ENCODE measurements around the gene FERMT3.

Gene FERMT3

DNA sequence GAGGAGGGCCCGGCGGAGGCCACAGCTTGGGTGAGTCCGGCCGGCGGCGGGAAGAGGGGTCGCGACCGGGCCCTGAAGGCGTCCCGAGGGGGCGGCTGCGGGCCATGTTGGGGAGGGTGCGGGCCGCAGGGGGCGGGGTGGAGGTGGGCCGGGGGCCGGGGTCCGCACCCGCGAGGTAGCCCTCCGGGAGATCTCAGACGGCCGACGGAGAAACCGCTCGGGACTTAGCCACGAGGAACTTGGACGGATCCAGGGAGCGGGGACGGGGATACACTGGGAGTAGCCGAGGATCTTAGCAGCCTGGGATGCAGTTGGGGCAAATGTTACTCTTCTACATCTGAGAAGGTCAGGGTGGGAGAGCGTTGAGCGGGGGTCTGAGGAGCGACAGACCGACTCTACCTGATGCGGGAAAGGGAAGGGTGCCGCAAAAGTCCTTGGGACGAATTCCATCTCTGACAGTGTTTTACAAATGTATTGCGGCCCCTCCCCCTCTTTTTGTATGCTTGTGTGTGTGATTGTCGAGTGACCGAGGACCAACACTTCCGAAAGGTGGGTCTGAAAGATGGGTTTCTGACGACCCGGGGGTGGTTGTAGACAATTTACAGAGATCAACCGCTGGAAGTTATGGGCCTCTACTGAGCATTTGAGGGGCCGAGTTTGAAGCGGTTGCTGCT lies 19.9 kb upstream of the FERMT3 start:
- peak; percentile 38 for DNase-seq (ENCODE audit: low read depth)

DNA sequence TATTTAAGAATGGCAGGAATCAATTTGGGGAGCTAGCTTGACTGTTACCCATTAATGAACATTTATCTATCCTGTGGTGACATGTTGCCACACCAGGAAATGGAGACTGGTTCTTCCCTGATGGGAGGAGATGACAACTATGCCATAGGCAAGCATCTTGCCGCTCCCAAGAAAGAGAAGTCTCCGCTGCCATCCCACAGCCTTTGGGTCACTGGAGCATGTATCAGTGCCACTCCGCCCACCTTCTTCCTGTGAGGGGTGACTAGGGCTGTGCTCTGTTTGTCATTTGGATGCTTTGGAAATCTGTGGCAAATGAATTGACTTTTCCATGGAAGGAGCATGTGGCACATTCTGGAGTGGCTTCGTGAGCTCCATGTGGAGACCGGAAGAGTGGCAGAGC lies 14.1 kb upstream of the FERMT3 start:
- DNase-seq (ENCODE audit: low read depth), result no peak

DNA sequence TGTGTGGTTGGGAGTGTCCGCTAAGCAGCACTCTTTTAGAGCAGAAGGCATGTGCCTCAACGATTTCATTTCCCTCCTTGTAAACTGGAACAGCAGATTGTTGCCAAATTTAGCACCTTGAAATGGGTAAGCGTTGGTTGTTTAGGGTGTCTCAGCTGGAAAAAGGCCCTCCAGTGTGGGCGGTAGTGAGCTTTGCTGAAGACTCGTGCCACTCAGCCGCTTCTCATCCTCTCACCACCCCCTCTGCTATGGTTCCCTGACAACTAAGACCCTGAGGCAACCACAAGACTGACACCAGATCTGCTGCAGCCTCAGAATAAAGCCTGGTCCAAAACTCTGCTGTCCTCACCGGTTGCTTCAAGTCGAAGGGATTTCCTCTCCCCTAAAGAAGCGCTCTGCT lies 9.9 kb upstream of the FERMT3 start:
- DNase-seq (ENCODE audit: low read depth), result no peak

DNA sequence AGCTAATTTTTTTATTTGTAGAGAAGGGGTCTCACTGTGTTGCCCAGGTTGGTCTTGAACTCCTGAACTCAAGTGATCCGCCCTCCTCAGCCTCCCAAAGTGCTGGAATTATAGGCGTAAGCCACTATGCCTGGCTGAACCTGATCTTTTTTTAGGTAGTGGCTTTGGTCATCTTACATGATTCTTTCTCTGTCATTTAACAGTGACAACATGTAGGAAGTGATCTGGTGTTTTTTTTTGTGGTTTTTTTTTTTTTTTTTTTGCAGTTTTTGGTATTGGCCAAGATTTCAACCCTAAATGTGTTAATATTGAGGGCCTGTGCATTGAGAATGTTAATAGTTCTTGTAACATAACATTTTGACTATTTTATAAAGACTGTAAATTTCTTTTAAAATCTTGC lies 8.0 kb upstream of the FERMT3 start:
- no peak for DNase-seq (ENCODE audit: low read depth)

DNA sequence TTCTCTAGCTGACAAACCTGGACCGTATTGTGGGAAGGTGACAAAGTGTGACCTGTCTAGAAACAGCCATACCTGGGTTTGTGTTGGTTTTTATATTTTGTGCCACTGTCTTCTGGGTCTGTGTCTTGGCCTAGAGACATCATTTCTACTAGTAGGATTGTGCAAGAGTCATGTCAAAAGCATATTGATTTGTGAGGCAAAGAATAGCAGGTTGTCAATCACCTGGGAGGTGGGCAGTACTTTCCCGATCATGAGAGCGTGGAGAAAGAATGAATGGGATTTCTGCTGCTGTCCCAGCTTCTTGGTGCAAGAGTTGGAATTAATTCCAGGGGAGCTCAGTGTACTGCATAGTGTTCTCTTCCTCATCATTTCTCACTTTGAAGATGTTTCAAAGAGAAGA lies 5.0 kb upstream of the FERMT3 start:
- DNase-seq (ENCODE audit: low read depth), result no peak

DNA sequence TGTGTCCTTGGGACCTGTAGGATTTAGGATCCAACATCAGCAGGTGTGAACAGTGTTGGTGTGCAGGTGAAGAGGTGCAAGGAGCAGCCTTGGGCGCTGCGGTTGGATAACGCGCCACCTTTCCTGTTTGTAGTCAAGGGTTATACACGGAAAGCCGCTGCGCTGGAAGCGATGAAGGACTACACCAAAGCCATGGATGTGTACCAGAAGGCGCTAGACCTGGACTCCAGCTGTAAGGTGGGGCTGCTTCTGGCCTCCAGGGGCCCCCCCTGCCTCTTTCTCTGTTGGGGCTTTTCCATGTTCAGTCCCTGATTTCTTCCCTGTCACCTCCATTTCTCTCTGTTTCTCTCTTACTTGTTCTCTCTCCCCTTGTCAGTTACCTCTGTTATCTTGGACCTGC lies 3.5 kb upstream of the FERMT3 start:
- no peak for DNase-seq (ENCODE audit: low read depth)

DNA sequence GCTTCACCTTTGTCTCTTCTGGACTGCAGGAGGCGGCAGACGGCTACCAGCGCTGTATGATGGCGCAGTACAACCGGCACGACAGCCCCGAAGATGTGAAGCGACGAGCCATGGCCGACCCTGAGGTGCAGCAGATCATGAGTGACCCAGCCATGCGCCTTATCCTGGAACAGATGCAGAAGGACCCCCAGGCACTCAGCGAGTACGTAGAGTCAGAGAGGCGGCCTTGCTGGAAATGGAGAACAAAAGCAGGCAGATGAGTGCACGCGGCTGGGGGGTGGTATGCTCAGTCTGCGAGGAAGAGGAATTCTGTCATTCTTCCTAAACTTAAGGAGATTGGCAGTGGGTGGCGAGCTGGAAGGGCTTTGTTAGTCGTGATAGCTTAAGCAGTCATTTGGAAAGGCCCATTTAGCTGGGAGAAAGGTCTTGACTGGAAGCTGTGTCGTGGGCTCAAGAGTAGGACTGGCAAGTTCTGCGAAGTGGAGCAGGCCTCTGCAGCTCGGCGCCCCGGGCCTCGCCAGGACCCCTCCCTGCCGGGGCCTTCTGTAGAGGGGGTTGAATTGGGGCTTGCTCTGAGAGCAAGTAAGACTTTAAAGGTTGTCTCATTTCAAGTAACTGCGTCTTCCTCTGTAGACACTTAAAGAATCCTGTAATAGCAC lies 3.0 kb upstream of the FERMT3 start:
- no peak for DNase-seq (ENCODE audit: low read depth)

DNA sequence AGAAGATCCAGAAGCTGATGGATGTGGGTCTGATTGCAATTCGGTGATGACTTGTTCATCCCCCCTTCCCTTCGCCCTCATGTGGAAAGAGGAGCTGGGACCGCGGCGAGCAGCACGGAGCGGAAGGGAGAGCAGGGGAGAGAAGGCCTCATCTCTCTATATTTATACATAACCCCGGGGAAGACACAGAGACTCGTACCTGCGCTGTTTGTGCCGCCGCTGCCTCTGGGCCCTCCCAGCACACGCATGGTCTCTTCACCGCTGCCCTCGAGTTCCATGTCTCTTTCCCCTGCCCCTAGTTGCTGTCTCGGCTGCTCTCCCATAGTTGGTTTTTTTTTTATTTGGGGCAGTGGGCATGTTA lies 2.5 kb upstream of the FERMT3 start:
- DNase-seq (ENCODE audit: low read depth), result no peak

DNA sequence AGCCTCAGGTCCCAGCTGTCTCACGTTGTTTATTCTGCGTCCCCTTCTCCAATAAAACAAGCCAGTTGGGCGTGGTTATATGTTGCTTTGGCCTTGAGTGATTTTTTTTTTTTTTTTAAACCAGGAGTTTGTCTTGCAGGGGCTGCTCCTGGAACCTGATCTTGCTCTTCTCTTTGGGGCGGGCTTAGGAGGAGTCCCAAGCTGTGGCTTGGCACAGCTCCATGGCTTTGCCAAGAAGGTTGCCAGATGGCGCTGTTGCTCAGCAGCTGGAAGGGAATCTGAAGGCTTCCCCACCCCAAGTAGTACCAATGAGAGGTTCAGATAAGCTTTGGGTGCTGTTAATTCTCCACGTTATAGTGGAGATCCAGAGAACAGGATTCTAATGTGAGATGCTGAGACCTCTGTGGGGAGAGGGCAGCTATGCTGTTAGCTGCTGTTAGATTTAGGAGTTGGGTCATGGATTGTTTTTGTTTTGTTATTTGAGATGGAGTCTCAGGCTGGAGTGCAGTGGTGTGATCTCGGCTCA lies 2.0 kb upstream of the FERMT3 start:
- peak; percentile 66 for DNase-seq (ENCODE audit: low read depth)

DNA sequence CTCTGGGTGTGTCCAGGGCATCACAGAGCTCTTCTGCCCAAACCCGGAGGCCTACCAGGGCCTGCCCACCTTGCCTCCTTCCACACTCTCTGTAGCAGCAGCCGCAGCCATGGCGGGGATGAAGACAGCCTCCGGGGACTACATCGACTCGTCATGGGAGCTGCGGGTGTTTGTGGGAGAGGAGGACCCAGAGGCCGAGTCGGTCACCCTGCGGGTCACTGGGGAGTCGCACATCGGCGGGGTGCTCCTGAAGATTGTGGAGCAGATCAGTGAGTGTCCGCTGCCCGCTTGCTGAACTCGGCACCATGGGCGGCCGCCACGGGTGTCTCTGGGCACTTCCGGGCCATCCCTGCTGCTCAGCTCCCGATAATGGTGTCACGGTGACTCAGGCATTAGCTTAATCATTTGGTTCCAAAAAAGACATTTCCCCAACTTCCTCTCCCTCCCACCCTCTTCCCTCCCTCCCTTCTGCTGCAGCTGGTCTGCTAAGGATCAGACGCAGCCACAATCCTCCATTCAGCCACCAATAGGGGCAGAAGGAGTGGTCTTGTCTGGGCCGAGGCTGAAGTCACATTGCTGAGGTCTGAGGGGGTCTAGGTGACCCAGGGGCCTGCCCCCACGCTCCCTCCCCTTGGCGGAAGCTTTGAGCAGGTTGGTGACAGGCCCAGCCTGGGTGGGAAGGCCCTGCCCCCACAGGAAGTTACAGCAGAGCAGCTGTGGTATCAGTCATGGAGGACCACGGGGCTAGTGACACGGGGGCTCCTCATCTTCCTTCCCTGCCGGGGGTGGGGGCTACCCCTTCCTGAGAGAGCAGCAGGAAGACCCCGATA lies 950 bp downstream of the FERMT3 start:
- peak; percentile 81 for DNase-seq (ENCODE audit: low read depth)

DNA sequence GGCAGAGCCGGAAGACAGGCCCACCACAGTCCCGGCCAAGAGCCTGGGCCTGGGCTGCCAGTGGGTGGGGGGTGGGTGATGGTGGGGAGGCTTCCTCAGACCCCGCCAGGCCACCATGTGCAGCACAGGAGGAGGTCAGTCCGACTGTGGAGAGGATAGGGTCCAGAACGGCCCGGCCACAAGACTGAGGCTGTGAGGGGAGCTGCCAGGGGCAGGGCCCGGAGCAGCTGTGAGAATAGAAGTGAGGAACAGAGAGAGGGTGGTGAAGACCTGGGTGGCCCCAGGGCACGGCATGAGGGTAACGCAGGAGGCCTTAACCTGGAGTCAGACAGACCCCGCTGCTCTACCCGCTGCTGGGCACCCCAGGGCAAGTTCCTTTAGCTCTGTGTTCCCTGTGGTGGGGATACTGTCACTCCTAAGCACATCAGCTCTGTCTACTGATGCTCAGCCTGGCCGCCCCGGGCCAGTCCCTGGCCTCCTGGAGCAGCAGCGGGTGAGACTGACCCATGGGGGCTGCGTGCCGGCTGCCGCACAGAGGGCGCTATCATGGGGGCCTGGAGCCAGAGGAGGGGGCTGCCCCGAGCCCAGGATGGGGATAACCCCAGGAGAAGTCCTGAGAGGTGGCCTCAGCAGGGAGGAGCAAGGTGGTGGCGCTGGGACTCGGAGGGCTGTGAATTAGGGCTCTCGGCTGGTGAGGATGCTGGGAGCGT lies 1.7 kb downstream of the FERMT3 start:
- no peak for DNase-seq (ENCODE audit: low read depth)

DNA sequence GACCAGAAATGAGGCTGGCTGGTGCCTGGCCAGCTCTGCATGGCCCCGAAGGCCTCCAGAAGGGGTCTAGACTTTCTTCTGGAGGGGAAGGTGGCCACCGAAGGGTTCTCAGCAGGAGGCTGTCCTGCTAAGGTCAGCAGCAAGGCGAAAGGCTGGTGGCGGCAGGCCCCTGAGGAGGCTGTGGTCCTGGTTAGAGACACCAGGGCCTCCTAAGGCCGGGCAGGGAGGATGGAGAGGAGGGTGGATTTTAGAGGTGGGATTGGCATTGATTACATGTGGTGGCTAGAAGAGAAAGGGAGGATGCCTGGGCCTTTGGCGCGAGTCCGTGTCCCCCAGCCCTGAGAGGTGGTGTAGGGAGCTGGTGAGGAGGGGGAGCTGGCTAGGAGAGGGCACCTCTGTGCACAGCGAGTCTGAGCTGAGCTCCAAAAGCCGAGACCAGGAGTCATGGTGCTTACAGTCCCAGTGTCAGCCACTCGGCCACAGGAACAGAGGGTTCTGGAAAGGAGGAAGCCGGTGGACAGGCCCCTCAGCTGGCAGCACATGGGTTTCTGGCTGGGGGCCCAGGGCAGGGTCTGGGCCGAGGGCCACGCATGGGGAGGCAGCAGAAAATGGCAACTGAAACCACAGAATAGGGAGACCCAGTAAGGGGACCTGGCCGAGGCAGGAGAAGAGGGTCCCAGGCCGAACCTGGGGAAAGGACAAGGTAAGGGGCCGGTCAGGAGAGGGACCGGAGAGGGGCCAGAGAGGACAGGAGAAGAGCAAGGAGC lies 2.5 kb downstream of the FERMT3 start:
- DNase-seq (ENCODE audit: low read depth), result no peak

DNA sequence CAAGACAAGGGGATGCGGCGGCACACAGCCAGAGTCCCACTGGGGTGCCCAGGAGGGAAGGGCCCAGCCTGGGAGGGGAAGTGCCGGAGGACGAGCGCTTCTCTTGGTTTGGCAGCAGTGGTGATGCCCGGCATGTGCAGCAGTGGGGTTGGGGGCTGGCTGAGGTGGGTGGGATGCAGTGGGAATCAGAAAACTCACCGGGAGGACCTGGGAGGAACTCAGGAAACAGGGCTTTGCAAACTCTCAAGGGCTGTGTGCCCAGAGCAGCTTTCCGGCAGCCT lies 3.0 kb downstream of the FERMT3 start:
- no peak for DNase-seq (ENCODE audit: low read depth)

DNA sequence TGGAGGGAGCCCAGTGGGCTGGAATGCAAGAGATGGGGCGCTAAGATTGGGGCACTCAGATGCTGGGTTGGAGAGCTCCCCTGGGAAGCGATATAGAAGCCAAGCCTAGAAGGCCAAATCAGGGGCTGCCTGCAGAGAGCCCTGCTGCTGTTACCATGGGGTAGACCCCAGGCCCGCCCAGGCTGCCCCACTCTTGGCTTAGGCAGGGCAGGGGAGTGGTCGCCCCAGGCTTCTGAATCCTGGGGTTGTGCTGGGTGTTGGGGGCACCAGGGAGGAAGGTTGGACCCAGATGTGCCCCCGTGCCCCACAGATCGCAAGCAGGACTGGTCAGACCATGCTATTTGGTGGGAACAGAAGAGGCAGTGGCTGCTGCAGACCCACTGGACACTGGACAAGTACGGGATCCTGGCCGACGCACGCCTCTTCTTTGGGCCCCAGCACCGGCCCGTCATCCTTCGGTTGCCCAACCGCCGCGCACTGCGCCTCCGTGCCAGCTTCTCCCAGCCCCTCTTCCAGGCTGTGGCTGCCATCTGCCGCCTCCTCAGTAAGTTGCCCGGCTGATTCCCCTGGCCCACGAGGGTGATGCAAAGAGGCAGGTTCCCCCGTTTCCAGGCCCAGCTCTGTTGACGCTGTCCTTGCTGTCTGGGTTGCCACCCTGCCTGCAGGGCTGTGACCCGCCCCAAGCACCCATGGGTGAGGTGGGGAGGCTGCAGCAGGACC lies 3.9 kb downstream of the FERMT3 start:
- DNase-seq (ENCODE audit: low read depth), result no peak

DNA sequence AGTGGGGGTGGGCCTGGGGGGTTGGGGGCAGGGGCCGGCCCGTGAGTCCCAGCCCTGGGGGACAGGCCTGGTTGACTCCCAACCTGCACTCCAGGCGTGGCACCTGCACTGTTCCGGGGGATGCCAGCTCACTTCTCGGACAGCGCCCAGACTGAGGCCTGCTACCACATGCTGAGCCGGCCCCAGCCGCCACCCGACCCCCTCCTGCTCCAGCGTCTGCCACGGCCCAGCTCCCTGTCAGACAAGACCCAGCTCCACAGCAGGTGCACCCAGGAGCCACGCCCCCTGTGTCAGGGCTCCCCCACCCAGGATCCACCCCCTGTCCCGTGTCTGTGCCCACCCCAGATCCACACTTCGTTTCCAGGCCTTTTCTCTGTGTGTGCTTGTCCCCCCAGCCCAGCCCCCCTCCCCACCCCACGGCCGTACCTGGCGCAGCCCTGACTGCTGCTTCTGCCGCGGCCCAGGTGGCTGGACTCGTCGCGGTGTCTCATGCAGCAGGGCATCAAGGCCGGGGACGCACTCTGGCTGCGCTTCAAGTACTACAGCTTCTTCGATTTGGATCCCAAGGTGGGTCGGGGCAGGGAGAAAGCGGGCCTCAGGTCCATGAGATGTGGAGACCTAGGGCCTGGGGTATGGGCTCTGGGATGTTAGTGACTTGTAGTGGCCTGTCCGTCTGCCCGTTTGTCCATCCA lies 4.8 kb downstream of the FERMT3 start:
- no peak for DNase-seq (ENCODE audit: low read depth)

DNA sequence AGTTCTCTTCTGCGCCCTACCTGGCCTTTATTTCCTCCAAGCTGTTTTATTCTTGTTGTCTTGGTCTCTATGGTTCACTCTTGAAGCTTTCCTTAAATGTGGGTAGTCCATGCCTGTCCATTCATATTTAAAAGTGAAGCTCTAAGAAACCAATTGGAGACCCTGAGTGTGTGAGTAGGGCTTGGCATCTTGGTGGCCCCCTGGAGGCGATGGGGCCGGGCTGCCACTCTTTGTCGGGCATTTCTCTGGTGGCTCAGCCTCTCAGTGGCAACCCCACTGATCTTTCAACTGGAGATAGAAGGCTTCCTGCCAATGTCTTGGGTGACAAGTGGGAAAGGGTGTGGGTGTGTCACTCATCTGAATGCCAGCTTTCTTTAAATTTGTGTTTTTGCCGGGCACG lies 10.4 kb downstream of the FERMT3 start:
- DNase-seq (ENCODE audit: low read depth), result no peak

DNA sequence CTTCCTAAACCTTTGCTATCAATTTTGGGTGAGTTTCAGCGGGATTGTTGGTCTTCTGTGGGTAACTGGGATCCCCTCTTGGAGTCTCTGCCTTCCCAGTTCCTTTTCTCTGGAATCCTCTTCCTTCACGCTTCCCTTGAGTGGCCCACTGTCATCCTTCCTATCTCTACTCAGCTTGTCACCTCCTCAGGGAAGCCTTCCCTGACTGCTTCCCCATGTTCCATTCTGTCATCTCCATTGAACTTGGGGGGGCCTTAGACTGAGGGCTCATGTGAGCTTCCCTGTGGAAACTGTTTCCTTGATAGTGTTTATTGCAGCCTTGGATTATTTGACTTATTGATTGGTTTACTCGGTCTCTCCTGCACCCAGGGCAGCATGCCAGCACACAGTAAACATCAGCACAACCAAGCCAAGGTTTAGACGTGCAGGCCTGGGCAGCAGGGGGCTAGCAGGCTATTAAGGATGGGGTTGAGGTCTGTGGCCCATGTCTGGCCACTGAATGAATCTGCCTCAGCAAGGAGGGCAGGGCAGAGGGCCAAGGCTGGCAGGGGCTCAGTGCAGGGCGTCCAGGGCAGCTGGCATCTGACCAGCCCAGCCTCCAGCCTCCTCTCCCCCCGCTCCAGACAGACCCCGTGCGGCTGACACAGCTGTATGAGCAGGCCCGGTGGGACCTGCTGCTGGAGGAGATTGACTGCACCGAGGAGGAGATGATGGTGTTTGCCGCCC lies 12.3 kb downstream of the FERMT3 start:
- DNase-seq (ENCODE audit: low read depth), result no peak

DNA sequence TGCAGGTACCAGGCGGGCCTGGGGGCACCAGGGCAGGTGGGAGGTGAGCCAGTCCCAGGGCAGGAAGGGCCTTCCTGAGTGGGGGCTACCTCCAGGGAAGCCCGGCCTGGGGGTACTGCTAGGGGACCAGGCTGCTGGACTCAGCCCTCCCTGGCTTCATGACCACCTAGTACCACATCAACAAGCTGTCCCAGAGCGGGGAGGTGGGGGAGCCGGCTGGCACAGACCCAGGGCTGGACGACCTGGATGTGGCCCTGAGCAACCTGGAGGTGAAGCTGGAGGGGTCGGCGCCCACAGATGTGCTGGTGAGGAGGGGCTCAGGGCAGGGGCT lies 12.8 kb downstream of the FERMT3 start:
- DNase-seq (ENCODE audit: low read depth), result no peak

DNA sequence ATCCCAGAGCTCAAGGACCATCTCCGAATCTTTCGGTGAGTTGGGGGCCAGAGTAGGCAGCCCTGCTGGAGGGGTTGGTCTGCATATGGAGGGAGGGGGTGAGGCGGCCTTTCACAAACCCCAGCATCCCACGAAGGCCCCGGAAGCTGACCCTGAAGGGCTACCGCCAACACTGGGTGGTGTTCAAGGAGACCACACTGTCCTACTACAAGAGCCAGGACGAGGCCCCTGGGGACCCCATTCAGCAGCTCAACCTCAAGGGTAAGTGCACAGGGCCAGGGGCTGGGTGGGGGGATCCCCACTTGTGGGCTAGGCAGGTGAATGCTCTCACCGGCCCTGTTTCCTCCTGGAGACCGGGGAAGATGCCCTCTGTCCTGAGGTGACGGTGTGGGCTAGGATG lies 13.2 kb downstream of the FERMT3 start:
- no peak for DNase-seq (ENCODE audit: low read depth)

DNA sequence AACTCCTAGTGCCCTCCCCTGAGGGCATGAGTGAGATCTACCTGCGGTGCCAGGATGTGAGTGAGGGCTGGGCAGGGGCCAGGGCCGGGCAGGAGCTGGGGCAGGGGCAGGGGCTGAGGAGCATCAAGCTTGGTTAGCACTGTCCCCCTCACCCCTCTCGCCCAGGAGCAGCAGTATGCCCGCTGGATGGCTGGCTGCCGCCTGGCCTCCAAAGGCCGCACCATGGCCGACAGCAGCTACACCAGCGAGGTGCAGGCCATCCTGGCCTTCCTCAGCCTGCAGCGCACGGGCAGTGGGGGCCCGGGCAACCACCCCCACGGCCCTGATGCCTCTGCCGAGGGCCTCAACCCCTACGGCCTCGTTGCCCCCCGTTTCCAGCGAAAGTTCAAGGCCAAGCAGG lies 13.8 kb downstream of the FERMT3 start:
- no peak for DNase-seq (ENCODE audit: low read depth)
